IMR-90 (cell line): Measurements from ENCODE around the gene WDR46. TPM values are rescaled to one million over a fixed set of nuclear protein-coding genes. Genes with fewer than 3 reads are reported as not detected.
A peak's percentile ranks its signal among the peaks of the same experiment; 100 is the strongest.

ENCODE experiments used
- ATAC-seq: fragments of 200-7000 bp; cut with Tn5 transposase; 2 replicates; pipeline ENCODE4 v1.9.1; 2020; ENCODE audit warnings: low read depth, mild to moderate bottlenecking, moderate library complexity
- BruUV-seq: library from RNA; stranded (reverse); fragments of 400-500 nt; replicated peaks from 2 replicates; lab custom pipeline; 2021; lab: Mats Ljungman, UMichigan
- CTCF ChIA-PET: fragments of 300-600 bp; formaldehyde crosslinking; extraction: SDS; loops from one replicate; lab custom pipeline; 2021; ENCODE audit warnings: antibody characterized with exemption; lab: Yijun Ruan, JAX
- POLR2A ChIA-PET: fragments of 300-600 bp; sonication (Branson Sonifier 250); formaldehyde crosslinking; loops from one replicate; lab custom pipeline; 2022; ENCODE audit warnings: antibody characterized with exemption; ENCODE audit not compliant: unreplicated experiment; lab: Charles Lee
- DNase-seq: peaks from one replicate; pipeline ENCODE4 v3.0.0; 2013
- H2AFZ ChIP-seq: replicated peaks from 2 replicates; pipeline ENCODE3; 2013; ENCODE audit warnings: low read length, mild to moderate bottlenecking; ENCODE audit not compliant: poor library complexity
- H2AK5ac ChIP-seq: 2 replicates; pipeline ENCODE4 v1.6.1; 2013; ENCODE audit warnings: low read depth, low read length, inconsistent platforms
- H2AK9ac ChIP-seq: replicated peaks from 2 replicates; pipeline ENCODE3; 2013; ENCODE audit warnings: mild to moderate bottlenecking, low read depth, low read length, moderate library complexity; ENCODE audit not compliant: poor library complexity
- H2BK120ac ChIP-seq: 2 replicates; pipeline ENCODE4 v1.6.1; 2013; ENCODE audit warnings: low read depth, low read length, inconsistent platforms
- H2BK15ac ChIP-seq: 3 replicates; pipeline ENCODE4 v1.6.1; 2013; ENCODE audit warnings: low read depth, low read length, inconsistent platforms
- H2BK20ac ChIP-seq: 2 replicates; pipeline ENCODE4 v1.6.1; 2013; ENCODE audit warnings: low read depth, mild to moderate bottlenecking, inconsistent platforms, low read length, moderate library complexity
- H2BK5ac ChIP-seq: 2 replicates; pipeline ENCODE4 v1.6.1; 2013; ENCODE audit warnings: mild to moderate bottlenecking, low read depth, low read length, inconsistent platforms; ENCODE audit not compliant: poor library complexity, severe bottlenecking
- H3K14ac ChIP-seq: replicated peaks from 2 replicates; pipeline ENCODE4 v1.6.1; 2013; ENCODE audit warnings: low read depth, low read length, inconsistent platforms
- H3K18ac ChIP-seq: 2 replicates; pipeline ENCODE4 v1.6.1; 2013; ENCODE audit warnings: low read depth, low read length, control low read depth
- H3K23ac ChIP-seq: 2 replicates; pipeline ENCODE4 v1.6.1; 2013; ENCODE audit warnings: low read depth, low read length, inconsistent platforms
- H3K27ac ChIP-seq: 2 replicates; pipeline ENCODE4 v1.5.1; 2013; ENCODE audit warnings: mild to moderate bottlenecking, control low read depth, low read length; ENCODE audit not compliant: insufficient read depth
- H3K27me3 ChIP-seq: 2 replicates; pipeline ENCODE4 v1.6.1; 2013; ENCODE audit warnings: low read length; ENCODE audit not compliant: control insufficient read depth, insufficient read depth
- H3K36me3 ChIP-seq: 2 replicates; pipeline ENCODE4 v1.6.1; 2013; ENCODE audit warnings: low read length, mixed read lengths; ENCODE audit not compliant: control insufficient read depth, insufficient read depth
- H3K4ac ChIP-seq: 2 replicates; pipeline ENCODE4 v1.6.1; 2013; ENCODE audit warnings: low read depth, low read length, inconsistent platforms
- H3K4me1 ChIP-seq: 2 replicates; pipeline ENCODE4 v1.6.1; 2013; ENCODE audit warnings: low read length, mixed read lengths; ENCODE audit not compliant: control insufficient read depth, insufficient read depth
- H3K4me2 ChIP-seq: 2 replicates; pipeline ENCODE4 v1.6.1; 2013; ENCODE audit warnings: low read depth, mild to moderate bottlenecking, control low read depth, low read length, moderate library complexity
- H3K4me3 ChIP-seq: 2 replicates; pipeline ENCODE4 v1.5.1; 2013; ENCODE audit warnings: low read depth, mild to moderate bottlenecking, control low read depth, low read length, moderate library complexity; ENCODE audit not compliant: insufficient read depth
- H3K56ac ChIP-seq: 2 replicates; pipeline ENCODE4 v1.6.1; 2013; ENCODE audit warnings: low read length, inconsistent platforms; ENCODE audit not compliant: insufficient read depth; ENCODE audit errors: extremely low read depth
- H3K79me1 ChIP-seq, 2 experiments: 2 replicates each; pipeline ENCODE4 v1.6.1; 2013; ENCODE audit warnings: low read length in 2 of 2, inconsistent platforms in 1 of 2, low read depth in 1 of 2
- H3K9ac ChIP-seq: 2 replicates; pipeline ENCODE4 v1.6.1; 2013; ENCODE audit warnings: low read depth, low read length, control low read depth
- H3K9me1 ChIP-seq: 2 replicates; pipeline ENCODE4 v1.6.1; 2013; ENCODE audit warnings: low read length, inconsistent platforms; ENCODE audit not compliant: insufficient read depth
- H3K9me3 ChIP-seq: 2 replicates; pipeline ENCODE4 v1.6.1; 2013; ENCODE audit warnings: low read length; ENCODE audit not compliant: control insufficient read depth, insufficient read depth
- H4K20me1 ChIP-seq: 2 replicates; pipeline ENCODE4 v1.6.1; 2013; ENCODE audit warnings: low read length, inconsistent platforms; ENCODE audit not compliant: insufficient read depth
- H4K5ac ChIP-seq: 2 replicates; pipeline ENCODE4 v1.6.1; 2013; ENCODE audit warnings: mild to moderate bottlenecking, low read depth, low read length, control low read depth
- H4K8ac ChIP-seq, 2 experiments: 2 replicates each; pipeline ENCODE4 v1.6.1; 2013; ENCODE audit warnings: low read depth in 2 of 2, low read length in 2 of 2, control low read depth in 1 of 2, inconsistent platforms in 1 of 2
- H4K91ac ChIP-seq: 2 replicates; pipeline ENCODE4 v1.6.1; 2013; ENCODE audit warnings: low read depth, low read length, inconsistent platforms; ENCODE audit not compliant: insufficient read depth
- BHLHE40 ChIP-seq: fragments of 150-350 bp; IDR thresholded peaks from 2 replicates; pipeline ENCODE4 v1.6.1; 2016; ENCODE audit warnings: mild to moderate bottlenecking, low read depth, low read length
- MAFK ChIP-seq: IDR thresholded peaks from 2 replicates; pipeline ENCODE4 v1.6.1; 2012; ENCODE audit warnings: low read depth, low read length, improper control_type of control experiment
- MAZ ChIP-seq: IDR thresholded peaks from 2 replicates; pipeline ENCODE4 v1.6.1; 2012; ENCODE audit warnings: low read depth, mild to moderate bottlenecking, low read length, improper control_type of control experiment, moderate library complexity, borderline replicate concordance
- RFX5 ChIP-seq: IDR thresholded peaks from 2 replicates; pipeline ENCODE4 v1.8.0; 2012; ENCODE audit warnings: low read depth, mild to moderate bottlenecking, low read length, moderate library complexity
- SMC3 ChIP-seq: fragments of 150-350 bp; IDR thresholded peaks from 2 replicates; pipeline ENCODE4 v1.6.1; 2016; ENCODE audit warnings: low read depth, mild to moderate bottlenecking, antibody characterized with exemption, low read length, moderate library complexity
- WGBS, 2 experiments: methylation state at CpG; one replicate each; pipeline versions ENCODE4 v1.1.5 to v1.1.7; 2013; ENCODE audit warnings: missing lambda C conversion rate in 2 of 2; ENCODE audit not compliant: insufficient read length in 1 of 2; ENCODE audit errors: extremely low coverage in 2 of 2; 5-methylcytosine and 5-hydroxymethylcytosine counted together
- dilution Hi-C: fragments of 300-500 bp; cut with HindIII; formaldehyde crosslinking; loops from one replicate; pipeline ENCODE4 v1.14.3; 2018; ENCODE audit warnings: low sequenced_read_pairs; ENCODE audit not compliant: unreplicated experiment
- in situ Hi-C: fragments of 300-500 bp; cut with MboI; formaldehyde crosslinking; loops from 3 replicates; pipeline ENCODE4 v1.14.3; 2019; ENCODE audit warnings: low sequenced_read_pairs, inconsistent platforms, mixed read lengths
- intact Hi-C: fragments of 100-400 bp; cut with micrococcal nuclease; formaldehyde crosslinking; loops from 2 replicates; pipeline ENCODE4 v1.10.0; 2022
- polyA plus RNA-seq, 3 experiments: library from polyadenylated mRNA; depleted of rRNA; stranded (reverse); fragments of >200 nt; gene quantifications; 2 replicates each; pipeline ENCODE4 v1.2.3, GENCODE V29; 2012; ENCODE audit warnings: low replicate concordance in 1 of 3
- total RNA-seq: library from RNA; depleted of rRNA; stranded (reverse); fragments of >200 nt; gene quantifications from 2 replicates; pipeline ENCODE4 v1.2.3, GENCODE V29; 2012

The WDR46 gene
- total and polyA plus RNA-seq, 2 of the 4 experiments (the other 2 are of a cell fraction), result 73.8 to 81.6 TPM

- Histone ChIP-seq H2AK9ac (peak overlapping the region; percentile 99), H3K56ac (peak overlapping the region; percentile 64), H2BK20ac (no peak overlapping the region), H2BK15ac (no peak overlapping the region), H2BK5ac (peak overlapping the region; percentile 19), H3K36me3 (peaks cover 43% of the 10 kb centered on the region), H4K5ac (no peak overlapping the region; the same call in 1 of the 2 replicates), H2AK5ac (peak overlapping the region; percentile 94), H3K4ac (peak overlapping the region; percentile 81), H3K4me1 (peaks cover 7% of the 10 kb centered on the region), H4K8ac (peak overlapping the region in 1 of 2 experiments; percentile 86; a peak in 3 of 4 replicates), H2AFZ (peak overlapping the region; percentile 94), H3K27me3 (no peaks in the 10 kb centered on the region), H3K9me1 (peaks cover 3% of the 10 kb centered on the region; the same call in 1 of the 2 replicates), H4K91ac (peak overlapping the region; percentile 20; the same call in 1 of the 2 replicates), H3K79me1 (peaks cover 27 to 53% of the 10 kb centered on the region in 2 experiments), H4K20me1 (no peaks in the 10 kb centered on the region), H3K4me3 (peak overlapping the region; percentile 84), H3K18ac (no peak overlapping the region), H3K9me3 (no peaks in the 10 kb centered on the region), H3K27ac (peak overlapping the region; percentile 29), H3K4me2 (peak overlapping the region; percentile 93), H3K14ac (peak overlapping the region; percentile 77), H3K23ac (peak overlapping the region; percentile 71; the same call in 1 of the 2 replicates), H3K9ac (peak overlapping the region; percentile 31), H2BK120ac (no peak overlapping the region)
- dilution Hi-C loops (no loop called here), intact Hi-C loops (no loop called here), in situ Hi-C loops (no loop called here)
- ATAC-seq (peak; percentile 2), DNase-seq (no peak)
- ChIA-PET CTCF (interaction anchor here (1.5 kb wide), 1 partner anchor 11 kb away, joined by 3 read pairs; the partner anchor contains the start of gene RGL2), POLR2A (interaction anchor here (0.9 to 1.3 kb wide), 2 partner anchors 10 to 29 kb away, joined by 6 to 10 read pairs; partner anchors contain the start of gene ZBTB22)
- TF ChIP-seq MAZ (no peak), BHLHE40 (no peak), SMC3 (no peak), RFX5 (no peak), MAFK (no peak)
- BruUV-seq, result TSS peak; percentile 91
- WGBS, 2 experiments, result 7% methylated on average over 3 of the region's 21 CpGs; no CpG with 5 or more reads in 1 of the 2 experiments
These were observed 708 bp downstream of the WDR46 start for GRCh38 chr6:33288141-33288920.
